Stimulated activated CD4-positive, alpha-beta T cell treated with anti-CD3 and anti-CD28 coated beads, Interleukin-12 subunit alpha, Interleukin-12 subunit beta, amount 100 ng/mL, for 48 hours (primary cell): ENCODE measurements around the gene SORCS2.

Experiments
- DNase-seq, 3 donors: peaks; one replicate each; pipeline ENCODE4 v3.0.0-alpha.2; 2020; ENCODE audit warnings: low read depth in 2 of 3, low spot score in 1 of 3

Gene SORCS2

GRCh38 chr4:7780751-7781348 is 588.5 kb downstream of the SORCS2 start:
- no peak for DNase-seq

GRCh38 chr4:7781366-7781765 is 589.0 kb downstream of the SORCS2 start:
- DNase-seq: no peak

GRCh38 chr4:7781993-7782392 is 589.7 kb downstream of the SORCS2 start:
- no peak for DNase-seq

GRCh38 chr4:7782783-7783182 is 590.4 kb downstream of the SORCS2 start:
- DNase-seq: no peak

GRCh38 chr4:7783541-7783940 is 591.2 kb downstream of the SORCS2 start:
- DNase-seq: no peak

GRCh38 chr4:7784131-7784870 is 592.0 kb downstream of the SORCS2 start:
- no peak for DNase-seq

- peak in 1 of 3 donors; percentile 19 for DNase-seq
These were observed 592.7 kb downstream of the SORCS2 start for GRCh38 chr4:7785017-7785416.

- no peak for DNase-seq
These were observed 593.7 kb downstream of the SORCS2 start for GRCh38 chr4:7786040-7786439.

- DNase-seq: no peak
These were observed 594.2 kb downstream of the SORCS2 start for GRCh38 chr4:7786517-7786916.

- no peak for DNase-seq
These were observed 594.7 kb downstream of the SORCS2 start for GRCh38 chr4:7787067-7787466.

- DNase-seq: no peak
These were observed 595.4 kb downstream of the SORCS2 start for GRCh38 chr4:7787681-7788141.

- no peak for DNase-seq
These were observed 595.9 kb downstream of the SORCS2 start for GRCh38 chr4:7788193-7788592.

GRCh38 chr4:7788694-7789425 is 596.5 kb downstream of the SORCS2 start:
- DNase-seq: no peak

- DNase-seq: no peak
These were observed 597.7 kb downstream of the SORCS2 start for GRCh38 chr4:7790023-7790422.

GRCh38 chr4:7790999-7791398 is 598.7 kb downstream of the SORCS2 start:
- DNase-seq: no peak
